Measurements from ENCODE around the gene USB1.

The USB1 gene

DNA sequence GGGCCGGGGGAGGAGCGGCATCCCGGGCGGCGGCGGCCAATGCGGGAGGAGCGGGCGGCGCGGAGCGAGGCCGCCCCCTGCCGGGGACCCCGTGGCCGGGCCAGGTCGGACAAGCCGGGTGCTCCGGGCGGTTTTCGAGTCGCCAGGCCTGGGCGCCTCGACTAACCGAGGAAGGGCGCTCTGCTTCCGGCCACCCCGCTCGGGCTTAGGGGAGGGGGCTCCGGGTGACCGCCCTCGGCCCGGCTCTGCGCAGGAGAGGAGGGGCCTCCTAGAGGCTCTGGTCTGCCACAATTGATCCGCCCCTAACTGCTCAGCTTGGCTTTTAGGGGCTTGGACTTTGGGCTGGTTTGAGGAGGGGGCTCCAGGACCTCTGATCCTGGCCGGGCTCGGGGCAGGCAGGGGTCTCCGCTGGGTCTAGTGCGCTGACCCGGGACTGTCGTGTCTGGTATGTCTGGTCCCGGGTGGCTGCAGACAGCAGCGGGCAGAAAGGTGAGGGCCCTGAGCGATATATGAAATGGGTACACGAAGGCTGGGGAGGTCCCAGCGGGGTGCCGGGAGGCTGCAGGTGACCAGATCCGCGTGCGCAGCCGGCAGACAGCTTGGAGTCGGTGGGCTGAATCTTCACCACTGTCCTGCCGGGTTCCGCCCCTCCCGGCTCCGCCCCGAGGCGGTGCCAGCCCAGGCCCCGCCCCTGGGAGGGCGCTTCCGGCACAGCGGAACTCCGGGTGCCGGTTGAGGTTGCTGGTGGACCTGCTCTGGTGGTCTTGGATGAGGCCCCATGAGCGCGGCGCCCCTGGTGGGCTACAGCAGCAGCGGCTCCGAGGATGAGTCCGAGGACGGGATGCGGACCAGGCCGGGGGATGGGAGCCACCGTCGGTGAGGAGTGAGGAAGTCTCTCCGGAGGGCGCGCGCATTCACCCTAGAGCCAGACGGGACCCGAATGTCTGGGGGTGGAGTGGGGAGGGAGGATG is at the start of gene USB1:
USB1 (plus strand) TSS at position 702 of the 971 bp plus-strand sequence; CDS start at position 779, 77 bp downstream.
- peak; percentile 92 for DNase-seq (ENCODE audit: low spot score)

GRCh38 chr16:57952909-57953308 is 48.3 kb upstream of the USB1 start:
- DNase-seq (ENCODE audit: low spot score), result no peak

DNA sequence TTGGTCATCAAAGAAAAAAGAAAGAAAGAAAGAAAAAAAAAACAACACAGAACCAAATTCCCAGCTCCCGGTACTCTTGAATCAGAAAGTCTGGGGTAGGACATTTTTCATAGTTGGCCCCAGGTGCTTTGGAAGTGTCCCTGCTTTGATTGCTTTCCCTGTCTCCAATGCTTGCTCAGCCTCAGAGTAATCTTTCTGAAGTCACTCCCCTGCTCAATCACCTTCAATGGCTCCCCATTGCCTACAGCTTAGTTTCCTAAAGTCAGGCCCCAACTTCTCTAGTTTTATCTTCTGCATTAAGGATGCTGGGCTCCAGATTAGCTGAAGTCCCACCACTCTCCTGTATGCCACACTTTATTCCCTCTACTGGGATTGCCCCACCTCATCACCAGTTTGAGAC is 47.4 kb upstream of the USB1 start:
- no peak for DNase-seq (ENCODE audit: low spot score)

DNA sequence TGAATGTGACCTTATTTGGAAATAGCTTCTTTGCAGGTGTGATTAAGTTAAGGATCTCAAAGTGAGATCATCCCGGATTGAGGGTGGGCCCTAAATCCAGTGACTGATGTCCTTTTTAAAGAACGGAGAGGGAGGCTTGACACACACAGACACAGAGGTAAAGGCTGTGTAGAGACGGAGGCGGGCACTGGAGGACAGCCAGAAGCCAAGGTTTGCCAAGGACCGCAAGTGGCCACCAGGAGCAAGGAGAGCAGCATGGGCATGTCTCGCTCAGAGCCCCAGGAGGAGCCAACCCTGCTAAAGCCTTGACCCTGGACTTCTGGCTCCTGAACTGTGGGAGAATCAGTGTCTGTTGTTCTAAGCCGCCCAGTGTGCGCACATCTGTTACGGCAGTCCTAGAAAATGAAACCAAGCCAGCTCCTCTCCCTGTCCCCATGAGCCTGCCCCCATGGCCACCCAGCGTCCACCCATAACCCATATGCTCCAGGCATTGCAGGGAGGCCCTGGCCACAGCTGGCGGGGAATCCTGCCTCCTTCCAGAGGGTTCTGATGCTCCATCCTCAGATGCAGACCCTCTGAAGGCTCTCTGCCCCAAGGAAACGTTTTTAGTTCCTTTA is 45.5 kb upstream of the USB1 start:
- DNase-seq (ENCODE audit: low spot score), result no peak

DNA sequence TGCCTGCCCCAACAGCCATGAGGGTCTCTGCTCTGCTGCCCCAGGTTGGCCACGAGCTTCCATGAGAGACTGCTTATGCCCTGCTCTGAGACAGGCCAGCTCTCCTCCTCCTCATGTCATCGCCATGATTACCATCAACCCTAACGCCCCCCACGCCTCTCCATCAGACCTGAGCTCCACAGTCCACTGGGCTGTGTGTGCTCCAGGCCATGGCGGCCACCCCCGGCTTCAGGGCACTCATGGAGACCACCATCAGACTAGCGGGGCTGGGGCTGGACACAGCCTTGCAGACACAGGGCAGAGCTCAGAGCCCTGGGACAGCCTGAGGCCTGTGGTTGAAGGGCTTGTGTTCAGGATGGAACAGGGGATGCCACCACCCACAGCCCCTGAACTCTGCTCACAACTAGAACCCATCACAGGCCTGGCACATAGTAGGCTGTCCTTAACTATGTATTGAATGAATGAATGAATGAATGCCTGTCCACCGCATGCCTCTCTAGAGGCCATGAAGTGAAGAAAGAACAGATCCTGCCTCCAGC is 44.9 kb upstream of the USB1 start:
- no peak for DNase-seq (ENCODE audit: low spot score)

GRCh38 chr16:57956924-57957672 is 44.1 kb upstream of the USB1 start:
- no peak for DNase-seq (ENCODE audit: low spot score)

DNA sequence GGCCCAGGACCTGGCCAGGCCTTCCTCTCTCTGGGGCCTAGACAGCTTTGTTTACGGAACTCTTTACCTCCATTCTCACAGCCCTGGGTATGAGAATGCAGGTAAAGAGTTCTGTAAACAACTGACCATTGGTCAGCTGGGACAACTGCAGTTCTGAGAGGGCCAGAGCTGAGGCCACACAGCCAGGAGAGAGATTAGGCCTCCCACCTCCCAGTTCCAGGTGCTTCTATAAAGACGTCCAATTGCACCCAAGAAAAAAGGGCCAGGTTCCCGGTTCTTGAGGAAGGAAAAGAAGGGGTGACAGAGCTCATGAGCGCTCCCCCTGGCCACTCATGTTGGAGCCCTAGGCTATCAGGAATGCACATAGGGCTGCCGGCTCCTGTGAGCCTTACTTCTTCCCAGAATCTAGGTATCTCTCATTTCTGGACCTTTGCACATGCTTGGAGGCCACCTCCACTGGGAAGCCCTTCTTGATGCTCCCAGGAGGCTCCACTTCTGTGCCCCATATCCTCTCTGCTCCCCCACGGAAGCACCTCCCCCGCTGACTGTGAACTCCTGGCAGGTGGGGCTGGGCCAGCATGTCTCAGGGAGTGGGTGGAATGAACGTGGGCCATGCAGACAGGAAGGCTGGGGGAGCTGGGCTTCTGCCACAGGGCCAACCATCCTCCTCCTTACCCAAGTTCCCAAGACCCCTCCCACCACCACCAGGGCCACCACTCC is 43.4 kb upstream of the USB1 start:
- DNase-seq (ENCODE audit: low spot score), result no peak

- no peak for DNase-seq (ENCODE audit: low spot score)
Observed at GRCh38 chr16:57958544-57958943, 42.7 kb upstream of the USB1 start.

DNA sequence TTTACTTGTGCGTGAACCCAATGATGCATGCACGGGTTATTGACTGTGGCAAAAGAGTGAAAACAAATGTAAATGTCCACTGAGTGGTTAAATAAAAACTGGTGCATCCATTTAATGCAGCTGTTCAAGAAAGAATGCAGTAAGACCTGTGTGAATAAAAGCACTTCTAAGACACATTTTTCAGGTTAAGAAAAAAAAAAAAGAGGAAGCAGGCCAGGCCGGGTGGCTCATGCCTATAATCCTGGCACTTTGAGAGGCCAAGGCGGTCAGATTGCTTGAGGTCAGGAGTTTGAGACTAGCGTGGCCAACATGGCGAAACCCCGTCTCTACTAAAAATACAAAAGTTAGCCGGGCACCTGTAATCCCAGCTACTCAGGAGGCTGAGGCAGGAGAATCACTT is 42.1 kb upstream of the USB1 start:
- no peak for DNase-seq (ENCODE audit: low spot score)

- DNase-seq (ENCODE audit: low spot score), result no peak
Observed at GRCh38 chr16:57959804-57960203, 41.4 kb upstream of the USB1 start.

DNA sequence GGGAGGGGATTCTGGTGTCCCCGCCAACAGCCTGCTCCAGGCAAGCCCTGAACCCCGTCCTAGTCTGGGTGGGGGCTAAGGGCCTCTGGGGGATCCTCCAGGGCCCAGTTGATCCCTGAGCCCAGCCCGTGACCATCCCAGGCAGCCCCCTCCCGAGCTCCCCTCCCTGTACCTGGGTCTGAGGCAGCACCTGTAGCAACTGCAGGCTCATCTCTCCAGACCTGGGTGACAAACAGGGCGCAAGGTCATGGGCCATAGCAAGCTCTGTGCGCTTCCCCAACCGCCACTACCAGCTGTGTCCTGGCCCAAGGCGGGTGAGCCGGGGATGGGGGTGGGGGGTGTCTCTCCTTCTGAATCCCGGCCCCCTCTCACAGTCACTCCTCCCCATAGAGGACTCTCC is 40.9 kb upstream of the USB1 start:
- no peak for DNase-seq (ENCODE audit: low spot score)

DNA sequence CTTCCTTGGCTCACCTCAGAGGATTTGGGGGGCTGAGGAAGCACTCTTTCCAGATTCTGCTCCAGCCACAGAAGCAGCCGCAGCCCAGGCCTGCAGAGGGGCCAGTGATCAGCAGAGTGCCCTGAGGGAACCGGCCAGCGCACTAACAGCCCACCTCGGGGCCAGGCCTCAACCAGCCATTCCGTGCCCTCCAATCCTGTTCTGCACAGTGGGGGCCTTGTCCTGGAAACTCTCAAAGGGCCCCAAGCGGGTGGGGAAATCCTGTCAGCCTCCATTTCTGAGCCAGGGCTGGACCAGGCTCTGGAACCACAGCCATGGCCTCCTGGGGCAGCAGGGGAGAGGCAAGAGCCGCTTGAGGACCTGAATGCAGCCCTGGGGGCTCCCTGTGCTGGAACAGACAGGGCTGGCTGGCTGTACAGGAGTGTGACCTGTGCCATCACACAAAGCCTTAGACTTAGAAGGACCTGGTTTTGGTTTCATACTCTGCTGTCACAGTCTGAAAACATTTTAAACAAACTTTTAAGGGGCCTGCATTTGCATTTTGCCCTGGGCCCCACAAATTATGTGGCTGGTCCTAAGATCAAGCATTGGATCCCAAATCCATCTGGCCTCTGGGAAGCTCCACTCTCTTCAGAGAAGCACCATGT is 40.3 kb upstream of the USB1 start:
- no peak for DNase-seq (ENCODE audit: low spot score)

DNA sequence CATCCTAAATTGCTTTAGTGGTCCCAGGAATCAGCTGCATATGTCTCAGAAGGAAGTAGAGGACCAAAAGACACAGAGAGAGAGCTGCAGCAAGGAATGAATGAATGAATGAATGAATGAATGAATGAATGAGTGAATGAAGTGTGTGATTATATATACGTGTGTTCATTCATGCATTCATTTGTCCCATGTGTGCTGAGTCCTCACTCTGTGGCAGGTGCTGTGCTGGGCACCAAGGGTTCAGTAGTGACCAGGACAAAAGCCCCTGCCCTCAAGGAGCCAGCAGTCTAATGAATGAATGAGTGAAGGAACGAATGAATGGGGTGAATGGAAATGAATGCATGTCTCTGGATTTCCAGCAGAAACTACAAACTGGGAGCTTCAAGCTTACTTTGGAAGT is 39.7 kb upstream of the USB1 start:
- no peak for DNase-seq (ENCODE audit: low spot score)

- DNase-seq (ENCODE audit: low spot score), result no peak
Observed at GRCh38 chr16:57962046-57962445, 39.2 kb upstream of the USB1 start.

DNA sequence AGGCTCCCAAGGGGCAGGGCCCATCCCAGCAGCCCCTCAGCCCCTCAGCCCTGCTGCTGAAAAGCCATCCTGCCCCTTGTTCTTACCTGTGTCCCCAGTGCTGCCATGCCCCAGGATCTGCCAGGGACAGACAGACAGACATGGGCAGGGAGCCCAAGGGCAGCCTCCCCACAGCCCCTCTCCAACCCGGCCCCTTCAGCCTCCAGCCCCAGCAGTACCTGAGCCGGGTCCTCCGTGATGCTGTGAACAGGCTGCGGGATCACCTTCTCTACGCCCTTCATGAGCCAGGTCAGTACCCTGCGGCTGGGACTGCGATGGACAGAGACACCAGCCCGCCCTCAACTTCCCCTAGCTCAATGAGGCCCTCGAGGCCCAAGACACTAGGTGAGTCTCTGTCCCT is 38.5 kb upstream of the USB1 start:
- DNase-seq (ENCODE audit: low spot score), result no peak

GRCh38 chr16:57964157-57964700 is 37.0 kb upstream of the USB1 start:
- no peak for DNase-seq (ENCODE audit: low spot score)

- no peak for DNase-seq (ENCODE audit: low spot score)
Observed at GRCh38 chr16:57966204-57966771, 34.9 kb upstream of the USB1 start.

DNA sequence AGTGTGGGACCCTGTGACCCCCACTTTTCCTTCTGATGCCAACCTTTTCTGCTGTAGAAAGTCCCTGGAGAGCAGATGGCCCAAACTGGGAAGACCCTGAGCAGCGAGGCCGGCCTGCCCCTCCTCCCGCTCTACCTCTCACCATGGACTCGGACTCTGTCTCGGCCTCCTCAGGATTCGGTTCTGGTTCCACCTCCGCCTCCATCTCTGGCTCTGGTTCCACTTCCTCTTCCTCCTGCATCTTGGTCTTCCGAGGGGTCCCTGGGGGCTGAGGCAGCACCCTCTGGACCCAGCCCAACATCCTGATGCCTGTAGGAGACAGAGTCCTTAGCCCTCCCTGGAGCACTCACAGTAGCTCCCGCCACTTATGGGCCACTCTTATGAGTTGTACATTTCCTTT is 34.2 kb upstream of the USB1 start:
- no peak for DNase-seq (ENCODE audit: low spot score)

DNA sequence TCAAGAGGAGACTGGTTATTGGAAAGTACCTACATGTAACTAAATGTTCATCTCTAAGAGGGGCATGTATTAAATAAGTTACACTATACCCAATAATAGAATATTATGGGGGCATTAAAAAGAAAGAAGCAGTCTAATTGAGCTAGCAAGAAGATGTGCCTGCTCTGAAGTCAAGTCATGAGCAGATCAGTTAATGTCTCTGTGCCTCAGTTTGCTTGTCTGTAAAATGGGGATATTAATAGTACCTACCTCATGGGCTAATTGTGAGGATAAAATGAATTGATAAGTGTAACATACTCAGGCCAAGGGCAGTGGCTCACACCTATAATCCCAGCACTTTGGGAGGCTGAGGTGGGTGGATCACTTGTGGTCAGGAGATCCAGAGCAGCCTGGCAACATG is 33.3 kb upstream of the USB1 start:
- DNase-seq (ENCODE audit: low spot score), result no peak

DNA sequence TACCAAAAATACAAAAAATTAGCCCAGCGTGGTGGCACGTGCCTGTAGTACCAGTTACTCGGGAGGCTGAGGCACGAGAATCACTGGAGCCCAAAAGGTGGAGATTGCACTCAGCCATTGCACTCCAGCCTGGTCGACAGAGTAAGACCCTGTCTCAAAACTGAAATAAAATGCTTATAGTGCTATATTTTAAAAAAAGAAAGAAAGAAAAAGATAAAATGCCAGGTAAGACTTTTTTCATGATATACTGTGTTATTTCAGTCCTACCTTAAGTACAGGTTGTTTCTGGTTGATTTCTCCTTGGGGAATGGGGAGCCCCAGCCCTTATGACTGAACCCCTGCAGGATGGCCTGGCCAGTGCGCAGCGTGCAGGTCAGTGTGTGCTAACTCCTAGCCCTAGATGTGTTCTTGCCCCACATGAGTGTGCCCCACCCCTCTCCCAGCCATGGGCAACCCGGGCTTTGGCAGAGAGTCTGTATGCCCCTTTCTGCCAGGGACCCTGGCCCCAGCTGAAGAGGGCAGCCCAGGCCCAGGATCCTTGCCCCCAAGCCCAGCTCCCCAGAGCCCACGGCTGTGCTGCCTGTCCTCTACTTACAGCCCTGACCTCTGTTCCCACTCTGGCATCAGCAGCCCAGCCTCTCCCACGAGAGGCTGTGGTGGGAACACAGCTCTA is 31.6 kb upstream of the USB1 start:
- no peak for DNase-seq (ENCODE audit: low spot score)

Data from kidney tubule cell (primary cell).